Stimulated activated CD8-positive, alpha-beta memory T cell treated with anti-CD3 and anti-CD28 coated beads, Interleukin-2, amount 100 ng/mL, for 1 hour (primary cell): ENCODE results near the gene CPB1.

Source experiments
- DNase-seq, 2 donors: peaks; one replicate each; pipeline ENCODE4 v3.0.0-alpha.2; 2020; ENCODE audit warnings: low read depth in 2 of 2

Gene CPB1

GRCh38 chr3:148829926-148830325, 2.3 kb downstream of the CPB1 start:
- DNase-seq = no peak

DNA sequence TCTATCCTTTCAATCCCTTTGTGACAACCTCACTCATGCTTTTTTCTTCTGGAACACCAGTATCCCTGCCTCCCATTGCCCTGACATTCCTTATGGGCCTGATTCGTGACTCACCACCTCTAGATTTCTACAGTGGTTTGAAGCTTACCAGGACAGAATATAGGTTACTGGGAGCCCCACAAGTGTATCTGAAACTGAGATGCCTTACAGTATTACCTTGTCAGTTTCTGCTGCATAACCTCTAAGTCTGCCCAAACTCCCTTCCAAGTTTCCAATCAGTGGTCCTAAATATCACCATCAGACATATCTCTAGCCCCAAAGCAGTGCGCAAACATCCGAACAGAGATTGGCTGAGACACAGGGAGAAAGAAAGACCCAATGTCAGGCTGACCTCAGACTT, 5.6 kb downstream of the CPB1 start:
- DNase-seq = no peak

- no peak for DNase-seq
Measured at GRCh38 chr3:148839805-148840204, 12.2 kb downstream of the CPB1 start.

DNA sequence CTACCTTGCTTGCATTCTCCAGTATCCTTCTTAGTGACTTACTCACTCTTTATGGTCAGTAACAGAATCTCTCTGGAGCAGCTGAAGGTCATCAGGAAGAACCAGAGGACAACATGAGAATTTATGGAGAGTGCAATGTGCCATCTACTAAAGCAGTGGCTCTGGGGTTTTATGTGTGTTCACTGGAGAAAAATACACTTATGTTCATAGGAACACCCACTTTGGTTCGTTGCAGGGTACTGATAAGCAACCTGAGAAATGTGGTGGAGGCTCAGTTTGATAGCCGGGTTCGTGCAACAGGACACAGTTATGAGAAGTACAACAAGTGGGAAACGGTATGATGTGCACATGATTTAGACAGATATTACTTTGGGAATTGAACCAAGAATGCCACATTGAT, 12.8 kb downstream of the CPB1 start:
- no peak for DNase-seq

- DNase-seq = no peak
Measured at GRCh38 chr3:148845756-148846395, 18.3 kb downstream of the CPB1 start.

GRCh38 chr3:148847351-148847750, 19.7 kb downstream of the CPB1 start:
- DNase-seq = no peak

- no peak for DNase-seq
Measured at GRCh38 chr3:148848410-148848809, 20.8 kb downstream of the CPB1 start.

GRCh38 chr3:148852271-148852992, 24.8 kb downstream of the CPB1 start:
- no peak for DNase-seq

- no peak for DNase-seq
Measured at GRCh38 chr3:148853076-148853475, 25.5 kb downstream of the CPB1 start.

DNA sequence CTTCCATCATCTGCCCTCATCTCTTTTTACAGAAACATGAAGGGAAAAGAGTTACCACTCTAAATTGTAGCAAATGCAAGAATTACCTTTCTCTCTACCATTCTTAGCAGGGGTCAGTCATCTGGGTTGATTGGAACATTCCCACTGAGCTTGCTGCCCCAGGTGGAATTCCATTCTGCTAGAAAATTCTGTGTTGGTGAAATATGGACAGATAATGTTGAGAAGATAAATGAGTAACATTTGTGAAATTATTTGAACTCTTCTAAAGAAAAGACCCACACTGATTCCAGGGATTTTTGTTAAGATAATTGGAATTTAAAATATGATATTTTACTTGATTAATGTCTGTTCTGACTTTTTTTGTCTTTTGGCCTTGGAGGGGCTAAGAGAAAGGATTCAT, 26.4 kb downstream of the CPB1 start:
- DNase-seq = no peak

- no peak for DNase-seq
Measured at GRCh38 chr3:148856384-148856783, 28.8 kb downstream of the CPB1 start.

GRCh38 chr3:148857316-148857715, 29.7 kb downstream of the CPB1 start:
- no peak for DNase-seq

GRCh38 chr3:148861277-148861869, 33.8 kb downstream of the CPB1 start:
- DNase-seq = no peak

- DNase-seq = no peak
Measured at GRCh38 chr3:148863297-148863696, 35.7 kb downstream of the CPB1 start.

- DNase-seq = no peak
Measured at GRCh38 chr3:148863814-148864213, 36.2 kb downstream of the CPB1 start.

DNA sequence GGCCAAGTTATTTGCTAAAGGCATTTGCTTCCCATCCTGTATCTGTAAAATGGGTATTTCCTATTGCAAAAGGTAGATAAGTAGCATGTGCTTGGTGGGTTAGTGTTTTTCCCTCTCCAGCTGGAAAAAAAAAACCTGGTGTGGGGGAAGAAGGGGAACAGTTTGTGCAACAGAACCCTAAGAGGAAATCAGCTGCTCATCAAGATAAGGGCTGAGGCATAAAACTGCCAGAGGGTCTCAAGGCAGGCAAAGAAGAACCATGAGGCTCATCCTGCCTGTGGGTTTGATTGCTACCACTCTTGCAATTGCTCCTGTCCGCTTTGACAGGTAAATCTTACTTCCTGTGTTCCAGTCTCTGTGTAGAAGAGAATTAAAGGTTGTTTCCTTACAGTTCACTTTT, 37.4 kb downstream of the CPB1 start, which contains the start of gene CPA3:
Gene CPA3 (plus strand): TSS at position 248 of the 400 bp plus-strand sequence. CDS start 12 bp downstream, at position 260.
- DNase-seq = no peak

DNA sequence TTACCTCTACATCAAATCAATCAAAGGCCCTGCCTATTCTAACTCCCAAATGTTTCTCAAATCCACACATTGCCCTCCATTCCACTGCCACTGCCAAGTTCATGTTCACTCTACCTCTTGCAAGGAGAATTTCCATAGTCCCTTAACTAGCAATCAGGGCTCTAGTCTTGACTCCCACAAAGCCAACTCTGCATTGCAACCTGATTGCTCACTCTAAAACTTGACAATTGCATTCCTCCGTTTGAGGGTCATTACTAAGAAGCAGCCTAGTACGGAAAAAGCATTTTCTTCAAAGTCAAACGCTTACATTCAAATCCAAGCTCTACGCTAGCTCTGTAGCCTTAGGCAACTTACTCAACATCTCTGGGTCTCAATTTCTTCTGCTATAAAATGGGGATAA, 38.6 kb downstream of the CPB1 start:
- DNase-seq = no peak

GRCh38 chr3:148873270-148873927, 45.8 kb downstream of the CPB1 start:
- DNase-seq = no peak

DNA sequence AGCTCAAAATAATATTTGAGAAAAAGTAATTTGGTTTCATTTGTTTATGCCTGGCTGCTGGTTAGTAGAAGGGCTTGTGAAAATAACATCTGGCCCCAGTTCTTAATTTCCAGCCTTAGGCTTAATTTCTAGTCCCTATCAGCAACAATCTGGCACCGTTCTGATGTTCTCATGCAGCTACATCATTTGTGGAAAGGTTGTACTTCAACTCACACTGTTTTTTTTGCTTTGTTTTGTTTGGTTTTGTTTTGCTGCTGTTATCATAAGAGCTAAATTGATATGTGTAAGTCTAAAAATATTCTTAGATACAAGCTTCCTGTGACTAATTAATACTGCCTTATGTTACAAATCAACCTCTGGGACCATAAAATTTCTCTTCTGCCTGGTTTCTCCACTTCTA, 46.4 kb downstream of the CPB1 start:
- no peak for DNase-seq

DNA sequence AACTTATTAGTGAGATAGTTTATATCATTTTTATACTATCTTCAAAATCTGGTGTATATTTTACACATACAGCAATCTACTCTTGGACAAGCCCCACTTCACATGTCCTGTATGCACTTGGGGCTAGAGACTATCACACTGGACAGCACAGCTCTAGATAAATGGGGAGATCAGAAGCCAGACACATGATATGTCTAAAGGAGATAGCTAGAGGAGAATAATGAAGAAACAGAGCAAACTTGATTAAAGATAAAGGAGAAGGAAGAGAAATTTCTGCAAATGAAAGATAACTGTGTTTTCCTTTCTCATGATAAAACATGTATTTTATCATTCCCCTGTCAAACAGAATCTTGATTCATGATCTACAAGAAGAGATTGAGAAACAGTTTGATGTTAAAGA, 50.5 kb downstream of the CPB1 start:
- no peak for DNase-seq

DNA sequence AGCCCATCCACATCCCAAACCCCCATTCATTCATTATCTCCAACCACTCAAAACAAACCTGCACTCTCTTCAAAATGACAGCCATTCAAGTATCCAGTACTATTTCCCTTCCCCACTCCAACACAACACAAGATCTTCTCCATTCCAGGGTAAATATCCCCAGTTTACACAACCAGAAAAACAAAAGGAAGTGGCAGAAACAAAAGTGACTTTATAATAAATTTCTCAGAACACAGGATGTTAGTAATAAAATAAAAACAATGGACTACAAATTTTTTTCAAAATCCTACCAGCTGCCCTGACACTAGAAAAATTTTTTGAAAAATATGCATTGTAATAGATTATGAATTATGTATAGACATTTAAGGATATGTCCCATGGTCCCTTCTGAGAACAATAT, 51.6 kb downstream of the CPB1 start:
- no peak for DNase-seq

DNA sequence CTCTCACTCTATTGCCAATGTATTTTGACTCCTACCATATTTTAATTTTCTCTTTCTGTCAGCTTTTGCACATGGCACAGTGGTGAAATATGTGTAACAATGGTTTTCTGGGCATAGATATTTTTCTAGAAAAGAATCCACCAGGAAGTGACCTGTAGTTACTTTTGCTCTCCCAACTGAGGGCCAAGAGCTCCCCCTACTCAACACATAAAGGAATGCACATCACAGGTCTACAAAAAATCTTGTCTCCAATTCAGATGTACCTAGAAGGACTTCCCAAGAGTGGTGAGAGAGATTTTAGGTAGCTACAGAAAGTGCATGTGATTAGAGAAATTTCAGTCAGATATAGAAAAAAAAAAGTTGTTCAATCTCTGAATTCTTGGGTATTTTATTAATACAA, 53.1 kb downstream of the CPB1 start:
- no peak for DNase-seq

GRCh38 chr3:148881286-148881685, 53.7 kb downstream of the CPB1 start:
- DNase-seq = no peak
